ENCODE measurements around the gene REG1B.
"Not testable (repeated sequence)": the region's sequence is repeated elsewhere in the genome, so short reads cannot be mapped to it uniquely, and the experiment has no call there.

The REG1B gene

GRCh38 chr2:79084495-79085135, 3.2 kb downstream of the REG1B start:
- no peak overlapping the region for H3K9ac ChIP-seq (ENCODE audit: insufficient read length, low read depth)
- H3K4me3 ChIP-seq (ENCODE audit: insufficient read length, low read depth): no peak overlapping the region
- no peaks in the 10 kb centered on the region for H3K4me1 ChIP-seq (ENCODE audit: insufficient read depth, insufficient read length)
- DNase-seq (ENCODE audit: low read depth, low spot score): no peak
- no peaks in the 10 kb centered on the region for H3K36me3 ChIP-seq (ENCODE audit: insufficient read depth, insufficient read length, low read length)
- H3K9me3 ChIP-seq (ENCODE audit: insufficient read depth, low read length): no peaks in the 10 kb centered on the region
- H3K27me3 ChIP-seq (ENCODE audit: insufficient read depth, insufficient read length): no peaks in the 10 kb centered on the region
- no peak for TF ChIP-seq YY1 (IDR thresholded peaks at IDR 0.05; ENCODE audit: insufficient read depth, insufficient read length)
- no peak for TF ChIP-seq SUZ12 (IDR thresholded peaks at IDR 0.05; ENCODE audit: extremely low read depth, insufficient read depth, insufficient read length)
- no peak for TF ChIP-seq ZNF274 (IDR thresholded peaks at IDR 0.05; ENCODE audit: low read depth, low read length)

- H3K9me3 ChIP-seq (ENCODE audit: insufficient read depth, low read length): no peaks in the 10 kb centered on the region
- H3K4me3 ChIP-seq (ENCODE audit: insufficient read length, low read depth): no peak overlapping the region
- no peak for DNase-seq (ENCODE audit: low read depth, low spot score)
- no peak for TF ChIP-seq SUZ12 (IDR thresholded peaks at IDR 0.05; ENCODE audit: extremely low read depth, insufficient read depth, insufficient read length)
- no peak for TF ChIP-seq YY1 (IDR thresholded peaks at IDR 0.05; ENCODE audit: insufficient read depth, insufficient read length)
- TF ChIP-seq ZNF274 (IDR thresholded peaks at IDR 0.05; ENCODE audit: low read depth, low read length): no peak
- no peaks in the 10 kb centered on the region for H3K27me3 ChIP-seq (ENCODE audit: insufficient read depth, insufficient read length)
- no peaks in the 10 kb centered on the region for H3K36me3 ChIP-seq (ENCODE audit: insufficient read depth, insufficient read length, low read length)
- no peak overlapping the region for H3K9ac ChIP-seq (ENCODE audit: insufficient read length, low read depth)
- no peaks in the 10 kb centered on the region for H3K4me1 ChIP-seq (ENCODE audit: insufficient read depth, insufficient read length)
Measured at GRCh38 chr2:79083597-79084251, 4.1 kb downstream of the REG1B start.

GRCh38 chr2:79082987-79083386, 4.8 kb downstream of the REG1B start:
- H3K4me1 ChIP-seq (ENCODE audit: insufficient read depth, insufficient read length): no peaks in the 10 kb centered on the region
- no peaks in the 10 kb centered on the region for H3K9me3 ChIP-seq (ENCODE audit: insufficient read depth, low read length)
- TF ChIP-seq SUZ12 (IDR thresholded peaks at IDR 0.05; ENCODE audit: extremely low read depth, insufficient read depth, insufficient read length) (no peak), ZNF274 (IDR thresholded peaks at IDR 0.05; ENCODE audit: low read depth, low read length) (no peak), YY1 (IDR thresholded peaks at IDR 0.05; ENCODE audit: insufficient read depth, insufficient read length) (no peak)
- H3K27me3 ChIP-seq (ENCODE audit: insufficient read depth, insufficient read length): no peaks in the 10 kb centered on the region
- no peak for DNase-seq (ENCODE audit: low read depth, low spot score)
- no peak overlapping the region for H3K4me3 ChIP-seq (ENCODE audit: insufficient read length, low read depth)
- H3K9ac ChIP-seq (ENCODE audit: insufficient read length, low read depth): no peak overlapping the region
- H3K36me3 ChIP-seq (ENCODE audit: insufficient read depth, insufficient read length, low read length): no peaks in the 10 kb centered on the region

- no peaks in the 10 kb centered on the region for H3K4me1 ChIP-seq (ENCODE audit: insufficient read depth, insufficient read length)
- no peak overlapping the region for H3K4me3 ChIP-seq (ENCODE audit: insufficient read length, low read depth)
- no peak for TF ChIP-seq YY1 (IDR thresholded peaks at IDR 0.05; ENCODE audit: insufficient read depth, insufficient read length)
- no peak for TF ChIP-seq ZNF274 (IDR thresholded peaks at IDR 0.05; ENCODE audit: low read depth, low read length)
- TF ChIP-seq SUZ12 (IDR thresholded peaks at IDR 0.05; ENCODE audit: extremely low read depth, insufficient read depth, insufficient read length): no peak
- no peaks in the 10 kb centered on the region for H3K36me3 ChIP-seq (ENCODE audit: insufficient read depth, insufficient read length, low read length)
- H3K9me3 ChIP-seq (ENCODE audit: insufficient read depth, low read length): no peaks in the 10 kb centered on the region
- no peak overlapping the region for H3K9ac ChIP-seq (ENCODE audit: insufficient read length, low read depth)
- no peaks in the 10 kb centered on the region for H3K27me3 ChIP-seq (ENCODE audit: insufficient read depth, insufficient read length)
- no peak for DNase-seq (ENCODE audit: low read depth, low spot score)
Measured at GRCh38 chr2:79071078-79071477, 16.7 kb downstream of the REG1B start.

- H3K27me3 ChIP-seq (ENCODE audit: insufficient read depth, insufficient read length): no peaks in the 10 kb centered on the region
- H3K9me3 ChIP-seq (ENCODE audit: insufficient read depth, low read length): no peaks in the 10 kb centered on the region; the same call in 1 of the 2 replicates
- H3K4me3 ChIP-seq (ENCODE audit: insufficient read length, low read depth): no peak overlapping the region
- H3K36me3 ChIP-seq (ENCODE audit: insufficient read depth, insufficient read length, low read length): no peaks in the 10 kb centered on the region
- H3K9ac ChIP-seq (ENCODE audit: insufficient read length, low read depth): no peak overlapping the region
- no peaks in the 10 kb centered on the region for H3K4me1 ChIP-seq (ENCODE audit: insufficient read depth, insufficient read length)
- DNase-seq (ENCODE audit: low read depth, low spot score): no peak
- no peak for TF ChIP-seq ZNF274 (IDR thresholded peaks at IDR 0.05; ENCODE audit: low read depth, low read length)
- TF ChIP-seq YY1 (IDR thresholded peaks at IDR 0.05; ENCODE audit: insufficient read depth, insufficient read length): no peak
- TF ChIP-seq SUZ12 (IDR thresholded peaks at IDR 0.05; ENCODE audit: extremely low read depth, insufficient read depth, insufficient read length): no peak
Measured at GRCh38 chr2:79065201-79065600, 22.6 kb downstream of the REG1B start.

- H3K27me3 ChIP-seq (ENCODE audit: insufficient read depth, insufficient read length); H3K36me3 ChIP-seq (ENCODE audit: insufficient read depth, insufficient read length, low read length); H3K4me1 ChIP-seq (ENCODE audit: insufficient read depth, insufficient read length); DNase-seq (ENCODE audit: low read depth, low spot score); H3K9me3 ChIP-seq (ENCODE audit: insufficient read depth, low read length); H3K9ac ChIP-seq (ENCODE audit: insufficient read length, low read depth); H3K4me3 ChIP-seq (ENCODE audit: insufficient read length, low read depth): not testable (repeated sequence)
Measured at GRCh38 chr2:79054769-79055168, 33.0 kb downstream of the REG1B start.

GRCh38 chr2:79053486-79053885, 34.3 kb downstream of the REG1B start:
- not testable (repeated sequence) for DNase-seq (ENCODE audit: low read depth, low spot score); H3K4me3 ChIP-seq (ENCODE audit: insufficient read length, low read depth); H3K9ac ChIP-seq (ENCODE audit: insufficient read length, low read depth)

More at GRCh38 chr2:79053486-79053885, 34.3 kb downstream of the REG1B start:
- not testable (repeated sequence) for H3K4me1 ChIP-seq (ENCODE audit: insufficient read depth, insufficient read length); H3K9me3 ChIP-seq (ENCODE audit: insufficient read depth, low read length); H3K27me3 ChIP-seq (ENCODE audit: insufficient read depth, insufficient read length); H3K36me3 ChIP-seq (ENCODE audit: insufficient read depth, insufficient read length, low read length)

Measured in NT2/D1 (cell line).